T-helper 2 cell treated with Interferon-gamma antibody and Interleukin-4, amounts not matched to agents 5 μg/mL and 100 μg/mL, for 36 hours (primary cell): Measurements from ENCODE around the gene SOS2.
"Not testable (repeated sequence)": the region's sequence is repeated elsewhere in the genome, so short reads cannot be mapped to it uniquely, and the experiment has no call there.

Source experiments
- DNase-seq: peaks from one replicate; pipeline ENCODE4 v3.0.0; 2021; ENCODE audit warnings: low spot score
- H3K27ac Mint-ChIP-seq: one replicate; pipeline ENCODE4 v1.8.0; 2021; ENCODE audit warnings: mild to moderate bottlenecking, mixed read lengths
- H3K27me3 Mint-ChIP-seq: one replicate; pipeline ENCODE4 v1.8.0; 2021; ENCODE audit warnings: low read depth, mixed read lengths
- H3K36me3 Mint-ChIP-seq: one replicate; pipeline ENCODE4 v1.8.0; 2021; ENCODE audit warnings: low read depth, mixed read lengths
- H3K4me1 Mint-ChIP-seq: one replicate; pipeline ENCODE4 v1.8.0; 2021; ENCODE audit warnings: low read depth, mixed read lengths
- H3K4me3 Mint-ChIP-seq: one replicate; pipeline ENCODE4 v1.8.0; 2022; ENCODE audit warnings: mild to moderate bottlenecking, moderate library complexity, mixed read lengths
- H3K9me3 Mint-ChIP-seq: one replicate; pipeline ENCODE4 v1.8.0; 2021; ENCODE audit warnings: mixed read lengths

The SOS2 gene

GRCh38 chr14:50082784-50083466, 148.5 kb downstream of the SOS2 start:
- H3K4me3 Mint-ChIP-seq: peak overlapping the region; percentile 62
- H3K9me3 Mint-ChIP-seq: no peaks in the 10 kb centered on the region
- H3K27ac Mint-ChIP-seq: peak overlapping the region; percentile 96
- peaks cover 63% of the 10 kb centered on the region for H3K4me1 Mint-ChIP-seq
- H3K27me3 Mint-ChIP-seq: no peaks in the 10 kb centered on the region
- H3K36me3 Mint-ChIP-seq: peaks cover 8% of the 10 kb centered on the region
- peak; percentile 93 for DNase-seq

- Mint-ChIP-seq H3K9me3 (no peaks in the 10 kb centered on the region), H3K4me1 (peaks cover 59% of the 10 kb centered on the region), H3K4me3 (peak overlapping the region; percentile 62), H3K27ac (peak overlapping the region; percentile 96), H3K36me3 (peaks cover 7% of the 10 kb centered on the region), H3K27me3 (no peaks in the 10 kb centered on the region)
- DNase-seq: no peak
Measured at GRCh38 chr14:50082308-50082742, 149.1 kb downstream of the SOS2 start.

GRCh38 chr14:50079103-50079502, 152.3 kb downstream of the SOS2 start:
- H3K27ac Mint-ChIP-seq, H3K27me3 Mint-ChIP-seq: not testable (repeated sequence)
- peaks cover 15% of the 10 kb centered on the region for H3K36me3 Mint-ChIP-seq

GRCh38 chr14:50073663-50074062, 157.7 kb downstream of the SOS2 start:
- peaks cover 15% of the 10 kb centered on the region for H3K4me1 Mint-ChIP-seq
- H3K9me3 Mint-ChIP-seq, H3K27ac Mint-ChIP-seq, H3K27me3 Mint-ChIP-seq, DNase-seq, H3K4me3 Mint-ChIP-seq: not testable (repeated sequence)
- H3K36me3 Mint-ChIP-seq: peaks cover 15% of the 10 kb centered on the region

More at GRCh38 chr14:50079103-50079502, 152.3 kb downstream of the SOS2 start:
- H3K9me3 Mint-ChIP-seq, H3K4me3 Mint-ChIP-seq, DNase-seq: not testable (repeated sequence)
- H3K4me1 Mint-ChIP-seq: peaks cover 34% of the 10 kb centered on the region

- H3K4me3 Mint-ChIP-seq: no peak overlapping the region
Measured at GRCh38 chr14:50072395-50072794, 159.0 kb downstream of the SOS2 start.

GRCh38 chr14:50070840-50071548, 160.4 kb downstream of the SOS2 start:
- no peak overlapping the region for H3K4me3 Mint-ChIP-seq
- H3K27me3 Mint-ChIP-seq: no peaks in the 10 kb centered on the region
- peaks cover 8% of the 10 kb centered on the region for H3K36me3 Mint-ChIP-seq
- H3K27ac Mint-ChIP-seq: no peak overlapping the region
- H3K9me3 Mint-ChIP-seq: no peaks in the 10 kb centered on the region
- no peak for DNase-seq
- H3K4me1 Mint-ChIP-seq: peaks cover 20% of the 10 kb centered on the region

More at GRCh38 chr14:50072395-50072794, 159.0 kb downstream of the SOS2 start:
- no peak for DNase-seq
- Mint-ChIP-seq H3K27ac (no peak overlapping the region), H3K36me3 (peaks cover 12% of the 10 kb centered on the region), H3K4me1 (peaks cover 13% of the 10 kb centered on the region), H3K27me3 (peaks cover 2% of the 10 kb centered on the region), H3K9me3 (no peaks in the 10 kb centered on the region)

- Mint-ChIP-seq H3K9me3 (no peaks in the 10 kb centered on the region), H3K27me3 (no peaks in the 10 kb centered on the region), H3K4me1 (peaks cover 27% of the 10 kb centered on the region), H3K4me3 (no peak overlapping the region), H3K27ac (no peak overlapping the region), H3K36me3 (peaks cover 8% of the 10 kb centered on the region)
- no peak for DNase-seq
Measured at GRCh38 chr14:50070230-50070629, 161.1 kb downstream of the SOS2 start.

GRCh38 chr14:50069325-50069724, 162.1 kb downstream of the SOS2 start:
- no peak for DNase-seq
- Mint-ChIP-seq H3K27ac (peak overlapping the region; percentile 12), H3K4me1 (peaks cover 36% of the 10 kb centered on the region), H3K27me3 (no peaks in the 10 kb centered on the region), H3K36me3 (peaks cover 7% of the 10 kb centered on the region), H3K4me3 (no peak overlapping the region), H3K9me3 (no peaks in the 10 kb centered on the region)

GRCh38 chr14:50068496-50068895, 162.9 kb downstream of the SOS2 start:
- Mint-ChIP-seq H3K27ac (no peak overlapping the region), H3K27me3 (no peaks in the 10 kb centered on the region), H3K9me3 (no peaks in the 10 kb centered on the region), H3K4me1 (peaks cover 43% of the 10 kb centered on the region), H3K36me3 (peaks cover 7% of the 10 kb centered on the region), H3K4me3 (no peak overlapping the region)
- no peak for DNase-seq

GRCh38 chr14:50067723-50068495, 163.5 kb downstream of the SOS2 start:
- H3K36me3 Mint-ChIP-seq: peaks cover 7% of the 10 kb centered on the region
- H3K27ac Mint-ChIP-seq: no peak overlapping the region
- H3K4me3 Mint-ChIP-seq: no peak overlapping the region
- peaks cover 47% of the 10 kb centered on the region for H3K4me1 Mint-ChIP-seq
- H3K27me3 Mint-ChIP-seq: no peaks in the 10 kb centered on the region
- no peak for DNase-seq
- no peaks in the 10 kb centered on the region for H3K9me3 Mint-ChIP-seq
